ENCODE measurements around the gene DPEP3.
A peak's percentile ranks its signal among the peaks of the same experiment; 100 is the strongest.

DPEP3 gene

GRCh38 chr16:67966549-67967182, 13.6 kb downstream of the DPEP3 start:
- peak in 2 of 3 donors; percentile 30 to 52 for DNase-seq

GRCh38 chr16:67965668-67966548, 14.4 kb downstream of the DPEP3 start:
- DNase-seq = no peak

- DNase-seq = no peak
These were observed 15.7 kb downstream of the DPEP3 start for GRCh38 chr16:67964477-67965131.

- no peak for DNase-seq
These were observed 16.5 kb downstream of the DPEP3 start for GRCh38 chr16:67963662-67964321.

GRCh38 chr16:67963292-67963661, 17.0 kb downstream of the DPEP3 start:
- DNase-seq = no peak

- no peak for DNase-seq
These were observed 18.2 kb downstream of the DPEP3 start for GRCh38 chr16:67962135-67962534.

GRCh38 chr16:67961551-67961957, 18.7 kb downstream of the DPEP3 start:
- no peak for DNase-seq

- no peak for DNase-seq
These were observed 20.6 kb downstream of the DPEP3 start for GRCh38 chr16:67959536-67960329.

GRCh38 chr16:67957622-67958021, 22.7 kb downstream of the DPEP3 start:
- DNase-seq = no peak

GRCh38 chr16:67954421-67955196, 25.7 kb downstream of the DPEP3 start:
- DNase-seq = no peak

GRCh38 chr16:67953641-67954375, 26.5 kb downstream of the DPEP3 start:
- no peak for DNase-seq

GRCh38 chr16:67951485-67951884, 28.8 kb downstream of the DPEP3 start:
- no peak for DNase-seq

- no peak for DNase-seq
These were observed 29.9 kb downstream of the DPEP3 start for GRCh38 chr16:67950335-67950843.

GRCh38 chr16:67949645-67950044, 30.7 kb downstream of the DPEP3 start:
- no peak for DNase-seq

- DNase-seq = no peak
These were observed 32.3 kb downstream of the DPEP3 start for GRCh38 chr16:67948015-67948414.

GRCh38 chr16:67946966-67947558, 33.2 kb downstream of the DPEP3 start:
- DNase-seq = no peak

GRCh38 chr16:67946128-67946569, 34.1 kb downstream of the DPEP3 start:
- DNase-seq = no peak

- no peak for DNase-seq
These were observed 34.8 kb downstream of the DPEP3 start for GRCh38 chr16:67945392-67945933.

GRCh38 chr16:67944690-67945391, 35.5 kb downstream of the DPEP3 start:
- no peak for DNase-seq

All from suppressor macrophage treated with lipopolysaccharide for 1 hour (primary cell).